ENCODE data around the gene COPZ1. TPM values are rescaled to one million over a fixed set of nuclear protein-coding genes. Genes with fewer than 3 reads are reported as not detected.
A peak's percentile ranks its signal among the peaks of the same experiment; 100 is the strongest.

COPZ1 gene
- total RNA-seq, 2 donors from 2014 or later = 79.2 to 154 TPM

DNA sequence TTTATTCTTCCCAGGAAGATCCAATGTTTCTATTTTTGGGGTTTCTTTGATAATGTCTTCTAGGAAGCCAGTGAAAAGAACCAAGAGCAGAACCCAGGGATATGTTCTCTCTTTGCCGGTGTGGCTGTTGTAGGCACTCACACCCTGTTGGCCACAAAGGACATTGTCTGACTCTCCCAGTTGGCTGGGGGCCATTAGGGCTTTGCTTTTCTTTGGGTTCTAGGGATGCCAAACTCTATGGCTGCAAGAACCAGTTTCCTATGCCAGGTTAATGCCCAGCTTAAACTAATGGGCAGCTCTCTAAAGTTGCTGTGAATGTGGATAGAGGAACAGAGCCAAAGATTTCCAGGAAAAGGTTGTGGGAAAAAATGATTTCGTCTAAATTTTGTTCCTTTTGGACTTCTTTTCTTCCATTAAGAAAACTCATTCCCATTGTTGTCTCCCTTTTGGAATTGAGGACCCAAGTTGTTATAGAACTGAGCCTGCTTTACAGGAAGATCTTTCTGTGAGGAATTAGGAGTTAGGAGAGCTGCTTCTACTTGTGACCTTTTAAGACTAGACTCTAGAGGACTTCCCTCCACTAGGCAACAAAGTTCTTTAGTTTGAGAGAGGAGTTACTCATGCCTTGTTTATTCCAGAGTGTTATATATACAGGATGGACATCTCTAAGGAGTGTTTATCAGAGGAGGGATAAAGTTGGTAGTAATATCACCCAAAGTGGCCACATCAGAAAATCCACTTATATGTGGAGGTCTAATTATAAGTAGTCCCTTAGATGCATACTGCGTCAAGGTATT, 13.1 kb downstream of the COPZ1 start:
- Histone ChIP-seq H3K4me1 (peaks cover 0 to 28% of the 10 kb centered on the region in 2 donors), H3K36me3 (peaks cover 27% of the 10 kb centered on the region)

DNA sequence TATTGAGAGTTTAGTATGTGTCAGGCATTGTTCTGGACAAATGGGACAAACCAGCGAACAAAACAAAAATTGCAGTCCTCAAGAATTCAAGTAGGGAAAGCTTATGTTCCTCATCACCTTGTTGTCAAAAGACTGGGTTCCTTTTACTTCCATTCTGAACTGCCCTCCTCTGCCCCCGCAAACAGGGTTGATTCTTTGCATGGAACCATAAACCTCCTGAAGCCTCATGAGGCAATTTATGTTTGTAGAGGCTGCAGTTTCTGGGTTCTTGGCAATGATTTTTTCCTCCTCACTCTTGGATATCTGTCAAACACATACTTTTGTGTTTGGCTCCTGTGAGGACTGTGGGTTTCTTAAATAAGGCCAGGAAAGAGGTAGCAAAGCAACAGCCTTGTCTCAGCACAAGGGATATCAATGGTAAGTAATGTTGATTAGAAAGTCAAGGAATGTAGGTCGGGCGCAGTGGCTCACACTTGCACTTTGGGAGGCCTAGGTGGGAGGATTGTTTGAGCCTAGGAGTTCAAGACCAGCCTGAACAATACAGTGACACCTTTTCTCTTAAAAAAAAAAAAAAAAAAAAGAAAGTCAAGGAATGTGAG, 13.9 kb downstream of the COPZ1 start:
- TF ChIP-seq, protein P1, sequence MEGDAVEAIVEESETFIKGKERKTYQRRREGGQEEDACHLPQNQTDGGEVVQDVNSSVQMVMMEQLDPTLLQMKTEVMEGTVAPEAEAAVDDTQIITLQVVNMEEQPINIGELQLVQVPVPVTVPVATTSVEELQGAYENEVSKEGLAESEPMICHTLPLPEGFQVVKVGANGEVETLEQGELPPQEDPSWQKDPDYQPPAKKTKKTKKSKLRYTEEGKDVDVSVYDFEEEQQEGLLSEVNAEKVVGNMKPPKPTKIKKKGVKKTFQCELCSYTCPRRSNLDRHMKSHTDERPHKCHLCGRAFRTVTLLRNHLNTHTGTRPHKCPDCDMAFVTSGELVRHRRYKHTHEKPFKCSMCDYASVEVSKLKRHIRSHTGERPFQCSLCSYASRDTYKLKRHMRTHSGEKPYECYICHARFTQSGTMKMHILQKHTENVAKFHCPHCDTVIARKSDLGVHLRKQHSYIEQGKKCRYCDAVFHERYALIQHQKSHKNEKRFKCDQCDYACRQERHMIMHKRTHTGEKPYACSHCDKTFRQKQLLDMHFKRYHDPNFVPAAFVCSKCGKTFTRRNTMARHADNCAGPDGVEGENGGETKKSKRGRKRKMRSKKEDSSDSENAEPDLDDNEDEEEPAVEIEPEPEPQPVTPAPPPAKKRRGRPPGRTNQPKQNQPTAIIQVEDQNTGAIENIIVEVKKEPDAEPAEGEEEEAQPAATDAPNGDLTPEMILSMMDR (IDR thresholded peaks at IDR 0.05) = no peak
- no peaks in the 10 kb centered on the region for H3K9me3 ChIP-seq
- H3K36me3 ChIP-seq = peaks cover 35% of the 10 kb centered on the region
- H3K4me3 ChIP-seq = no peak overlapping the region
- H3K27me3 ChIP-seq = no peaks in the 10 kb centered on the region
- peaks cover 0 to 28% of the 10 kb centered on the region in 2 donors for H3K4me1 ChIP-seq
- no peak for DNase-seq (ENCODE audit: low spot score)
- no peak overlapping the region for H3K27ac ChIP-seq

More for the DNA sequence above, 13.1 kb downstream of the COPZ1 start:
- H3K27ac ChIP-seq = peak overlapping the region; percentile 34 to 44
- H3K4me3 ChIP-seq = no peak overlapping the region
- no peak for DNase-seq (ENCODE audit: low spot score)
- H3K27me3 ChIP-seq = no peaks in the 10 kb centered on the region
- no peaks in the 10 kb centered on the region for H3K9me3 ChIP-seq
- TF ChIP-seq, protein P1 (IDR thresholded peaks at IDR 0.05) = no peak

DNA sequence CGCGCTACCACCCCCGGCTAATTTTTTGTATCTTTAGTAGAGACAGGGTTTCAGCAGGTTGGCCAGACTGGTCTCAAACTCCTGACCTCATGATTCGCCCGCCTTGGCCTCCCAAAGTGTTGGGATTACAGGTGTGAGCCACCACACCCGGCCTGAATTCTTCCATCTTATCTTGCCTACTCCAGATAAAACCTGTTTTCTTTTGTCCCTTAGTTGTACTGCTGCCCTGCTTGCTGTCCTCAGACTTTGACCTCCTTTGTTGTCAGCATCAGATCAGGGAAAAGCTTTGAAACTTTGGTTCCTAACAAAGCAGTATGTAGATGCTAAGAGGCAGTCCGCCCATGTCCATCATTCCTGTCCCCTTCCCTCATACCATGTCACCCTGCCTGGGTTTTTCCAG, 15.9 kb downstream of the COPZ1 start:
- Histone ChIP-seq H3K27ac (no peak overlapping the region), H3K36me3 (peaks cover 55% of the 10 kb centered on the region), H3K27me3 (no peaks in the 10 kb centered on the region), H3K9me3 (no peaks in the 10 kb centered on the region), H3K4me3 (no peak overlapping the region), H3K4me1 (peaks cover 0 to 28% of the 10 kb centered on the region in 2 donors)
- TF ChIP-seq, protein P1 (IDR thresholded peaks at IDR 0.05) = no peak
- no peak for DNase-seq (ENCODE audit: low spot score)

DNA sequence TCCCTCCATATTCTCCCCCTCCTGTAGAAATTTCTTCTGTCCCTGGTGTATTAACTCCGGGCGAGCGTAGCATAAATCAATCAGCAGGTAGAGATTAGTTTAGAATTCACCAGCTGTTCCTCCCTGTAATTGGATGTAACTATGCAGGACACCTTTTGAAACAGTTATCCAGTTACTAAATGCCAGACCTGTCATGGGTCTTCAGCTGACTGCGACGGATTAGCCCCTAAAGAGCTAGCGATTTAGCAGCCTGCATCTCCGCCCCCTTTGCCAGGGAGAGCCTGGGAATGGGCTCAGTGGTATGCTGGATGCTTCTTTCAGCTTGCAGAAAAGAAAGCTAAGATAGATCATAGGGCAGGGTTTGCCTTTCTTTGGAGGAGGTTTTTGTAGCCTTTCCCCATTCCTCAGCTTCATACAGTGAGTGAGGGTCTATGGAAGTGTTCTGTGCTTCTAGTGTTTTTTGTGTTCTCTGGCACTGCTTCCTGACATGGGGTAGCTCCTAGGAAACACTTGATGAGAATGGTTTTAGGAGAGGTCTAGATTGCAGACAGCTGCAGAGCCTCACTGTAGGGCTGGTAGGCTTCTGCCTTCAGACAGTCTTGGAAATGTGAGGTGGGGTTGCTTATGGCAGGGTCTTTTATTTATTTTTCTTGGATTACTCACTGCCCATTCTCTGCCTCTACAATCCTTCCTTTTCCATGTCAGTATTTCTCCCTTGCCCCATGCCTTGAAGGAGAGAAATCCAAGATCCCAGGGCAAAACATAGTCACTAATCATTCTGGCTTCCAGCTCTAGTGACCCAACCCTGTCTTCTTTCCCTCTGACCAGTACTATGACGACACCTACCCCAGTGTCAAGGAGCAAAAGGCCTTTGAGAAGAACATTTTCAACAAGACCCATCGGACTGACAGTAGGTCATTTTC, 16.7 kb downstream of the COPZ1 start:
- DNase-seq (ENCODE audit: low spot score) = no peak
- TF ChIP-seq, protein P1 (IDR thresholded peaks at IDR 0.05) = no peak
- no peaks in the 10 kb centered on the region for H3K27me3 ChIP-seq
- H3K27ac ChIP-seq = no peak overlapping the region
- no peak overlapping the region for H3K4me3 ChIP-seq
- peaks cover 0 to 25% of the 10 kb centered on the region in 2 donors for H3K4me1 ChIP-seq
- no peaks in the 10 kb centered on the region for H3K9me3 ChIP-seq
- H3K36me3 ChIP-seq = peaks cover 60% of the 10 kb centered on the region

DNA sequence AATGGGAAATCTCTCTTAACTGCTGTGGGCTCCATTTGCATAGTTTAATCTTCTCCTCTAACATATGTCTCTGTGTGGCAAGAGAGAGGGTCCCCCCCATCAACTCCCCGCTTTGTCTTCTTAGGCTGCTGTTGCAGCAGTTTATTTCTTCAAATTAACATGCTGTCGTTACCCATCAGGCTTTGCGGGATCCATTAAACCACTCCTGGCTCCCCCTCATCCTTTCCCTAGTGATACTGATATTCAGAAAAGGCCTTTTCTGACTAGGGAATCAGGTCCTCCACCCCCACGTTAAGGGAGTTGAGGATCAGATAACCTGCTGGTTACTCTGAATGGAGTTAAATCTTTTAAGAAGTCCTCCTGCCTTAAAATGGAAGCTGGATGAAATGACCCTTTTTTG, 24.1 kb downstream of the COPZ1 start:
- no peak overlapping the region for H3K4me3 ChIP-seq
- no peaks in the 10 kb centered on the region for H3K9me3 ChIP-seq
- DNase-seq (ENCODE audit: low spot score) = no peak
- no peaks in the 10 kb centered on the region for H3K27me3 ChIP-seq
- H3K27ac ChIP-seq = no peak overlapping the region
- TF ChIP-seq, protein P1 (IDR thresholded peaks at IDR 0.05) = no peak
- peaks cover 0 to 18% of the 10 kb centered on the region in 2 donors for H3K4me1 ChIP-seq
- peaks cover 71% of the 10 kb centered on the region for H3K36me3 ChIP-seq
